Epithelial cell of esophagus (primary cell): ENCODE results near the gene FFAR2.
A peak's percentile ranks its signal among the peaks of the same experiment; 100 is the strongest.
"Not testable (repeated sequence)": the region's sequence is repeated elsewhere in the genome, so short reads cannot be mapped to it uniquely, and the experiment has no call there.

Source experiments
- DNase-seq: peaks from one replicate; pipeline ENCODE4 v3.0.0; 2010; ENCODE audit warnings: low read depth
- H3K4me3 ChIP-seq: 2 replicates; pipeline ENCODE4 v1.5.1; 2011; ENCODE audit warnings: mild to moderate bottlenecking, low read length, control low read depth
- TF ChIP-seq, protein P1 (sequence below): IDR thresholded peaks from 2 replicates; pipeline ENCODE4 v1.5.1; 2011; ENCODE audit warnings: low read depth, mild to moderate bottlenecking, low read length, control low read depth, inconsistent platforms; ENCODE audit not compliant: insufficient read depth; ENCODE audit errors: missing control alignments

Gene FFAR2

GRCh38 chr19:35461060-35461459 is 13.0 kb downstream of the FFAR2 start:
- TF ChIP-seq, protein P1, sequence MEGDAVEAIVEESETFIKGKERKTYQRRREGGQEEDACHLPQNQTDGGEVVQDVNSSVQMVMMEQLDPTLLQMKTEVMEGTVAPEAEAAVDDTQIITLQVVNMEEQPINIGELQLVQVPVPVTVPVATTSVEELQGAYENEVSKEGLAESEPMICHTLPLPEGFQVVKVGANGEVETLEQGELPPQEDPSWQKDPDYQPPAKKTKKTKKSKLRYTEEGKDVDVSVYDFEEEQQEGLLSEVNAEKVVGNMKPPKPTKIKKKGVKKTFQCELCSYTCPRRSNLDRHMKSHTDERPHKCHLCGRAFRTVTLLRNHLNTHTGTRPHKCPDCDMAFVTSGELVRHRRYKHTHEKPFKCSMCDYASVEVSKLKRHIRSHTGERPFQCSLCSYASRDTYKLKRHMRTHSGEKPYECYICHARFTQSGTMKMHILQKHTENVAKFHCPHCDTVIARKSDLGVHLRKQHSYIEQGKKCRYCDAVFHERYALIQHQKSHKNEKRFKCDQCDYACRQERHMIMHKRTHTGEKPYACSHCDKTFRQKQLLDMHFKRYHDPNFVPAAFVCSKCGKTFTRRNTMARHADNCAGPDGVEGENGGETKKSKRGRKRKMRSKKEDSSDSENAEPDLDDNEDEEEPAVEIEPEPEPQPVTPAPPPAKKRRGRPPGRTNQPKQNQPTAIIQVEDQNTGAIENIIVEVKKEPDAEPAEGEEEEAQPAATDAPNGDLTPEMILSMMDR = no peak
- H3K4me3 ChIP-seq = no peak overlapping the region
- DNase-seq = no peak

GRCh38 chr19:35461788-35462187 is 13.7 kb downstream of the FFAR2 start:
- H3K4me3 ChIP-seq, DNase-seq: not testable (repeated sequence)

GRCh38 chr19:35462476-35462953 is 14.5 kb downstream of the FFAR2 start:
- no peak for DNase-seq
- TF ChIP-seq, protein P1 = no peak
- H3K4me3 ChIP-seq = no peak overlapping the region

GRCh38 chr19:35462956-35463355 is 14.9 kb downstream of the FFAR2 start:
- DNase-seq, H3K4me3 ChIP-seq: not testable (repeated sequence)

DNA sequence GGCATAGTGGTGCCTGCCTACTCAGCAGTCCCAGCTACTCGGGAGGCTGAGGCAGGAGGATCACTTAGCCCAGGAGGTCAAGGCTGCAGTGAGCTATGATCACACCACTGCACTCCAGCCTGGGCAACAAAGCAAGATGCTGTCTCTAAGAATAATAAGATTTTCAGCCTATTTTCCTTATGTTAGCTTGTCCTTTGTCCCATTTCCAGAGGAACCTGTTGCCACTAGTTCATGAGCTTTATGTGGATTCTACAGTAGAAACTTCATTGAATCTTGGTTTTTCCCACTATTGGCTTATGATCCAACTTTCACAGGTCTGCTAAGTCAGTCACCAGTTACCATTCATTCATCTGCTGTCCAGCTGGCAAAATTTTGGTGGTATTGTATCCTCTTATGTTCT is 18.2 kb downstream of the FFAR2 start:
- TF ChIP-seq, protein P1 = no peak
- DNase-seq = no peak
- H3K4me3 ChIP-seq = no peak overlapping the region

DNA sequence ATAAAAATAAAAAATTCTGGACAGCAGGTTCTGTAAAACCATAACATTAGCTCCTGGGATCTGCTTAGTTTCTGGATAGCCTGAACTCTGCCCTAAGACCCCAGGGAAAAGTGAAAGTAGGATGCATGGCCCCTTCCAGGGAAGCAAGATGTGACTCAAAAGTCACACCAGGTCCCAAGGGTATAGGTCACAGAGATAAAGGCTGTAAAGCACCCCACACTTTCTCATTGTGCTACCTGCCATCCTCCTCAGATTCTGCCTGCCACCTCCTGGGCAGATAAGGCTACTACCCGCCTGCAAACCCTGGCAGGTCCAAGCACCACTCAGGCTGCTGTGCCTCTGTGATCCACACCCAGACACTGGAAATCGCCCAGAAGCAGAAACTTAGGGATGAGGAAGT is 20.6 kb downstream of the FFAR2 start:
- TF ChIP-seq, protein P1 = peak; percentile 91
- DNase-seq = peak; percentile 62
- H3K4me3 ChIP-seq = no peak overlapping the region

GRCh38 chr19:35470128-35470527 is 22.1 kb downstream of the FFAR2 start:
- no peak overlapping the region for H3K4me3 ChIP-seq
- TF ChIP-seq, protein P1 = no peak
- no peak for DNase-seq

- not testable (repeated sequence) for H3K4me3 ChIP-seq, DNase-seq
Observed at GRCh38 chr19:35471075-35471474, 23.0 kb downstream of the FFAR2 start.

DNA sequence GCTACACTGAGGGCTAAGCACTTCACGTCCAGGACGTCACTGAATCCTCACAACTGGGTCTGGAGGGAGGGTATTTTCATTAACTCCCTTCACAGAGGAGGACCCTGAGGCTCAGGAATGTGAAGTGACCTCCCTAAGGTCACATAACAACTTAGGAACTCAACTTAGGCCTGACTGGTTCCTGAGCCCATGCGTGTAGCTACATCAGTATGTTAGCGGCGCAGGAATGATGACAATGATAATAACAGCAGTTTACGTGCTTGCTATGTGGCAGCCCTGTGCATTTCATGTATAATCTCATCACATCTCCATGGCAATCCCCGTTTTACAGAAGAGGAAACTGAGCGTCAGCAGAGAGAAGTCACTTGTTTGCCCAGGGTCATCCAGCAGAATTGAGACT is 23.9 kb downstream of the FFAR2 start:
- TF ChIP-seq, protein P1 = no peak
- no peak overlapping the region for H3K4me3 ChIP-seq
- no peak for DNase-seq
